ENCODE measurements around the gene TM9SF1. TPM values are rescaled to one million over a fixed set of nuclear protein-coding genes. Genes with fewer than 3 reads are reported as not detected.

Gene TM9SF1
- total RNA-seq, 1 experiment from 2014 or later: 35.2 TPM

DNA sequence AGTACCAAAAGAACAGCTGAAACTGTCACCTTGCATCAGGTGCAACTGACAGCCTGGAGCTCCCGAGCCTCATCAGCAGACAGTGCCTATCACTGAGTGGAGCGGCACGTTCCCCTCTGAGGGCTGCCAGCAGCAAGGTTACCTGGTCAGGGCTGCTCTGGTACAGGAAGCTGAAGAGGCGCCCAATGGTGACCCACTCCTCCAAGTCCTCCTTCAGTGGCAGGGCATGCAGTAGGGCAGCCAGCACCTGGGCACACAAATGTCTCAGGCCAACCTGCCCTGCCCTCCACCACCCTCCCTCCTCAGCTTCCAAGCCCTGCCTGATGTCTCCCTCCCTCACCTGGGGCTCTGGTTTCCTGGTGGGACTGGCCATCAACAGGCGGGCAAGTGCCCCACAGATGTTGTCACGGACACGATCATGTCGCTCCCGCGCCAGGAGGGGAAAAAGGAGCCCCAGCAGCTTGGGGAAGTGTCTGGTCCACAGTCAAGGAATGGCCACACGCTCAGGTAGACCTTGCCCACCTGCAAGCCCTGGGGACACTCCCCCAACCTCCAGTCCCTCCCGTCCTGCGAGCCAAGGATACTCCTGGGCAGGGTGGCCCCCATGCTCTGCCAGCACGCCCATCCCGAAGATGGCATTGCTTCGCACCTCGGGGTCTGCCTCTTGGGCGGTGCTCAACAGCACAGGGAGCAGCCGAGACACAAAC, 13.7 kb downstream of the TM9SF1 start:
- no peaks in the 10 kb centered on the region for H3K27me3 ChIP-seq (ENCODE audit: control insufficient read depth, insufficient read depth, low read length)
- H3K4me3 ChIP-seq (ENCODE audit: insufficient read depth, low read depth, low read length): no peak overlapping the region
- peaks cover 51% of the 10 kb centered on the region for H3K36me3 ChIP-seq (replicated peaks; ENCODE audit: control insufficient read depth, insufficient read depth, low read length)
- no peak for DNase-seq

DNA sequence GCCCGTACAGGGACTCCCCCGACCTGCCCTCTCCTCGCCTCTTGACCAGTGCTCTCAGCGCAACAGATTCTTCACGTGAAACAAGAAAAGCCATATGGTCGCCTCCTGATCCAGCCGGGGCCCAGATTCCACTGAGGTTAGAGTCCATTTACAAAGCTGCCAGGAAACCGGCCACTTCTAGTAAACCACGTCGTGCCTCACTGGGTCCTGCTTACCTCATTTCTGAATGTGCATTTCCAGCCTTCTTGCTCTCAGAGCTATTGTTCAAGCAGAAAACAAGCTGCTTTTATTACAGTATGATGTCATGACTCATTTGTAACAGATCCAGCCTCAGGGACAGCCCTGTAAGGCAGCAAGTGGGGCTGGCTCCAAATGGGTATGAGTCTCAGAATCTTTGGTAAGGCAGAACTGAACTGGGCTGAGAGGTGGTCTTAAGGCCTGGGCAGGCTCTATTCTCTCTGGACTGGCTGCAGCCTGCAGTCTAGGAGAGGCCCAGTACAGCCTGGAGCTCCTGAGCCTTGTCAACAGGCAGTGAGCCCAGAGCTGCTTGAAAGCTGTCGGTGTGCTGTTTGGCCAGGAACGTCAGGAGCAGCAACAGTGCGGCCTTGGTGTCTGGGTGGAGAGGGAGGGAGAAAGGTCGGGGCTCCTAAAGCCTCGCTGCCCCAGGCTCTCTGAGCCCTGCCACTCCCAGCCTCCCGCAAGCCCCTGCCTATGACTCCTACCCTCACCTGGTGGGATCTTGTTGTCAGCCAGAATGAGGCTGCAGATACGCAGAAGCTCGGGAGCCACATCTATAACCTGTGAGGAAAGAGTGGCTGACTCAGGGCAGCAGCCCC, 15.1 kb downstream of the TM9SF1 start:
- H3K27me3 ChIP-seq (ENCODE audit: control insufficient read depth, insufficient read depth, low read length): no peaks in the 10 kb centered on the region
- H3K4me3 ChIP-seq (ENCODE audit: insufficient read depth, low read depth, low read length): no peak overlapping the region
- H3K36me3 ChIP-seq (replicated peaks; ENCODE audit: control insufficient read depth, insufficient read depth, low read length): peaks cover 39% of the 10 kb centered on the region
- no peak for DNase-seq

DNA sequence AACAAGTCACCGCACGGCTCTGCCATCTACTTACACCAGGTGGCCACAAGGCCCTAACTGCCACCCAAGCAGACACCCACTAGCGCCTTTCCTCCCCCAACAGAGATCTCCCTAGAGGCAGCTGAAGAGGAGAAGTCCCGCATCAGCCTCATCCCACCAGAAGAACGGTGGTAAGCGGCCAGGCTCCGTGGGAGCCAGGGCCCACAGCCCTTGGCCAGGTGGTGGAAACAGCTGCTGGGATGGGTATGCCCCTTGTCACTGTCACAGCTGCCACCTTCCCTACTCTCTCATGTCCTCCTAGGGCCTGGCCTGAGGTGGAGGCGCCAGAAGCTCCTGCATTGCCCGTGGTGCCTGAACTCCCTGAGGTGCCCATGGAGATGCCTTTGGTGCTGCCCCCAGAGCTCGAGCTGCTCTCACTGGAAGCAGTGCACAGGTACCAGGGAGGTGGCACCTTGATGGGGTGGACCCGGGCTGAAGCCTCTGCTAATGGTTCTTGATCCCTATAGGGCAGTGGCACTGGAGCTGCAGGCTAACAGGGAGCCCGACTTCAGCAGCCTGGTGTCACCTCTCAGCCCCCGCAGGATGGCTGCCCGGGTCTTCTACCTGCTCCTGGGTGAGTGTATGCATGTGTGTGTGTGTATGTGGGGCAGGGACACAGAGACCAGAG, 15.8 kb downstream of the TM9SF1 start:
- Histone ChIP-seq H3K27me3 (ENCODE audit: control insufficient read depth, insufficient read depth, low read length) (no peaks in the 10 kb centered on the region), H3K4me3 (ENCODE audit: insufficient read depth, low read depth, low read length) (no peak overlapping the region), H3K36me3 (replicated peaks; ENCODE audit: control insufficient read depth, insufficient read depth, low read length) (peaks cover 31% of the 10 kb centered on the region)
- no peak for DNase-seq

DNA sequence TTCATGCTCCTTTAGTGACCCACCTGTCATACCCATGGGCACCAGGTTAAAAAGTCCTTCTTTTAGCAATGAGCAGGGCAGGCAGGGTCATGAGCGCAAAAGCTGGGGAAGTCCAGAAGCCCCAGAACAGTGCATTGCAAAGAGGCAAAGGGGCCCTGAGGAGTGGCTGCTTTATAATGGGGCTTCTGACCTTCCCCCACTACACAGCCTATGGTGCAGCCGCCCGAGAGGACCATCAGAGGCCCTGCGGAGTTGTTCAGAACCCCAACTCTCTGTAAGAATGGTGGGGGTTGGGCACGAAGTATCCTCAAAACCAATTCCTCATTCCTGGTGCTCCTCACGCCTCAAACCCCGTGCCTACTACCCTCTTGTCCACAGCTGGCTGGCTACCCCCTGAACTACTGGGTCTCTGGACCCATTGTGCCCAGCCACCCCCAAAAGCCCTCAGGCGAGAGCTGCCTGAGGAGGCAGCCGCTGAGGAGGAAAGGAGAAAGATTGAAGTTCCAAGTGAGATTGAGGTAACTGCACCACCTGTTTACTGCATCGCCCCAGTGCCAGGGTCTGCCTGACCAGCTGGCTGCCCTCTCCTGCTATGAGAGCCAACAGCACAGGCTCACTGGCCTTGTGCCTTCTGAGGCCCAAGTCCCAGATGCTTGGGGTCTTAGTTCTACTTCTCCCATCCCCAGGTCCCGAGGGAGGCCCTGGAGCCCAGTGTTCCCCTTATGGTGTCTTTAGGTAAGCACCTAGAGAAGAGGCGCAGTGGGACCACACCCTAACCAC, 16.7 kb downstream of the TM9SF1 start:
- Histone ChIP-seq H3K36me3 (replicated peaks; ENCODE audit: control insufficient read depth, insufficient read depth, low read length) (peaks cover 29% of the 10 kb centered on the region), H3K27me3 (ENCODE audit: control insufficient read depth, insufficient read depth, low read length) (no peaks in the 10 kb centered on the region), H3K4me3 (ENCODE audit: insufficient read depth, low read depth, low read length) (no peak overlapping the region)
- no peak for DNase-seq

DNA sequence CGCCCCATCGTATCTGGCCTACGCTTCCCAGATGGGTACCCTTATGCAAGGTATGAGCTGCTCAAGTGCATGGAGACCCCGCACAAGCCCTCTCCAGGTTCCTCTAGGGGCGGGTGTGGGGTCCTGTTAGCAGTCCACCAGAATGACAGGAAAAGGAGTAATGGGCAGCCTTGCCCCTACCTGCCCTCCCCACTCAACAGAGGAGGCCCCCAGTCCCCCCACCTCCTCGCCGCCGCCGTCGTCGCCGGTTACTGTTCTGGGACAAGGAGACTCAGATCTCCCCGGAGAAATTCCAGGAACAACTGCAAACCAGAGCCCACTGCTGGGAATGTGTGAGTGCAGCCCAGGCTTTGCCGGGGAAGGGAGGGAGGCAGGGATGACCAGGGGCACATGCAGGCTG, 17.4 kb downstream of the TM9SF1 start:
- Histone ChIP-seq H3K4me3 (ENCODE audit: insufficient read depth, low read depth, low read length) (no peak overlapping the region), H3K36me3 (replicated peaks; ENCODE audit: control insufficient read depth, insufficient read depth, low read length) (peaks cover 30% of the 10 kb centered on the region), H3K27me3 (ENCODE audit: control insufficient read depth, insufficient read depth, low read length) (no peaks in the 10 kb centered on the region)
- DNase-seq: no peak

DNA sequence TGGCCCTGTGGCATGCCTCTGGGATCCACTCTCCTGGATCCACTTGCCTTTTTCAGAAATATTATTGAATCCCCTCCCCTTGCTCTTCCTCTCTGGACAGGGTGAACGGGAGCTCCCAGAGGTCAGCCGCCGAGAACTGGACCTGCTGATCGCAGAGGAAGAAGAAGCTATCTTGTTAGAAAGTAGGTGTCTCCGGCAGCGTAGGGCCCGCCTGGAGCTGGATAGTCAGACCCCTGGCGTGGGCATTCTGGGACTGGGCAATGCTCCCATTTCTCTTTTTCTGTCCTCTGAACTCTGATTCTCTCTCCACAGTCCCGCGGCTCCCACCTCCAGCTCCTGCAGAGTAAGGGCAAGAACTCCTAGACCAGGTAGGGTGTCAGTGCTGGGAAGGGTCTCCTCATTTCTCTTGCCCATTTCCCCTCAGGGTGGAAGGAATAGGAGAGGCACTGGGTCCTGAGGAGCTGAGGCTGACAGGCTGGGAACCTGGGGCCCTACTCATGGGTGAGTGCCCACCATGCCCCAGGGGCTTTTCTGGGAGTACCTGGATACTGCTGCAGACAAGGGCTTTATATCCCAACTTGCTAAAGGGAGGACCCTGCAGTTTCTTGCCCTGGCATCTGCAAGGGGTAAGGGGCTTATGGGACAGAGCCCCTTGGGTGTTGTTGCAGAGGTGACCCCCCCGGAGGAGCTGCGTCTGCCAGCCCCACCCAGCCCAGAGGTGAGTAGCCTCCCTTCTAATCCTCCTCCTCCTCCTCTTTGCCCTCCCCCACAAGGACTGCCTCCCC, 18.0 kb downstream of the TM9SF1 start:
- DNase-seq: no peak
- no peak overlapping the region for H3K4me3 ChIP-seq (ENCODE audit: insufficient read depth, low read depth, low read length)
- peaks cover 28% of the 10 kb centered on the region for H3K36me3 ChIP-seq (replicated peaks; ENCODE audit: control insufficient read depth, insufficient read depth, low read length)
- no peaks in the 10 kb centered on the region for H3K27me3 ChIP-seq (ENCODE audit: control insufficient read depth, insufficient read depth, low read length)

DNA sequence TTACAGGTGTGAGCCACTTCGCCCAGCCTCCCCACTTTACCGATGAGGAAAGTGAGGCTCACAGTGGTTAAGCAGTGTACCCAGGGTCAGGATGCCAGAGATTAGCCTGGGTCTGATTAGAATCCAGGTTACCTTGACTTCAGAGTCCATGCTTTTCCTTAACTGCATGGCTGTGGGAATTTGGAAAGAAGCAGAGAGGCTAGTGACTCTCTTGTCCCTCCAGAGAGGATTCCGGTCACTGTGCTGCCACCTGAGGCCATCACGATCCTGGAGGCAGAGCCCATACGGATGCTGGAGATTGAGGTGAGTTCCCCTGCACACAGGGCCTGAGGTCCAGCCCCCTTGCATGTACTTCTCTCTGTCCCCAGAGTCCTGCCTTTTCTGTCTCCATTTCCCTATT, 18.6 kb downstream of the TM9SF1 start:
- no peaks in the 10 kb centered on the region for H3K27me3 ChIP-seq (ENCODE audit: control insufficient read depth, insufficient read depth, low read length)
- no peak overlapping the region for H3K4me3 ChIP-seq (ENCODE audit: insufficient read depth, low read depth, low read length)
- no peak for DNase-seq
- peaks cover 26% of the 10 kb centered on the region for H3K36me3 ChIP-seq (replicated peaks; ENCODE audit: control insufficient read depth, insufficient read depth, low read length)

DNA sequence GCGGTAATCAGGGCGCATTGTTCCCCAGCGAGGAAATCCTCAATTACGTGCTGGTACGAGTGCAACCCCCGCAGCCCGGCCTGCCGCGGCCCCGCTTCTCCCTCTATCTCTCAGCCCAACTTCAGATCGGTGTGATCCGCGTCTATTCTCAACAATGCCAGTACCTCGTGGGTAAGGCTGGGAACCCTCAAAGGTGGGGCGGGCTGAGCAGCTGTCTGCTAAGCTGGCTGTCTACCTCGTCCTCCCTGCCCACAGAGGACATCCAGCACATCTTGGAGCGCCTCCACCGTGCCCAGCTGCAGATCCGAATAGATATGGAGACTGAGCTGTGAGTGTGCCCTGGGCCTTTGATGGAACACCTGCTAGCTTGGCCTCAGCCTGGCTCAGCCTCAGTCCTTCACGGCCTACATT, 22.4 kb downstream of the TM9SF1 start:
- no peak for DNase-seq
- H3K36me3 ChIP-seq (replicated peaks; ENCODE audit: control insufficient read depth, insufficient read depth, low read length): peaks cover 7% of the 10 kb centered on the region
- no peak overlapping the region; the same call in 1 of the 2 replicates for H3K4me3 ChIP-seq (ENCODE audit: insufficient read depth, low read depth, low read length)
- no peaks in the 10 kb centered on the region for H3K27me3 ChIP-seq (ENCODE audit: control insufficient read depth, insufficient read depth, low read length)

DNA sequence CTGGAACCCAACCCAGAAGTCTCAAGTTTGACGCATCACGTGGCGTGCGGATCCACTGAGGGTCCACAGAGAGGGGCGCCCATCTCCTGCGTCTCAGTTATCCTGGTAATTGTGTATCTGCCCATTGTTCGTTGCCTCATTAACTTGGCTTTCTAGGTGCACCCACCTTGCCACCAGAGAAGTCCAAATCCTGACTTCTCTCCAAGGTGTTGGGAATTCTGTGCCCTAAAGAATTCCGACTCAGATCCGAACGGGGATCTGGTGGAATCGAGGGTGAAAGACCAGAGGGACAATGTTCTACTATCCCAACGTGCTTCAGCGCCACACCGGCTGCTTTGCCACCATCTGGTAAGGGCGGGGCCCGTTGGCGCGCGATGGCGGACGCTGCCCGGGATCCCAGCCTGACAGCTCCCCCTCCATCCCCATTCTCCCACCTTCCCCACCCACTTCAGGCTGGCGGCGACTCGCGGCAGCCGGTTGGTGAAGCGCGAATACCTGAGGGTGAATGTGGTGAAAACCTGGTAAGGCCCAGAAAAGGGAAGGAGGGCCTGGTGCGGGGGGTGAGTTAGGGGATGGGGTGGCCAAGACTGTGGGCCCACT, 22.9 kb downstream of the TM9SF1 start:
- peaks cover 7% of the 10 kb centered on the region for H3K36me3 ChIP-seq (replicated peaks; ENCODE audit: control insufficient read depth, insufficient read depth, low read length)
- DNase-seq: no peak
- peak overlapping the region; percentile 69 for H3K4me3 ChIP-seq (ENCODE audit: insufficient read depth, low read depth, low read length)
- H3K27me3 ChIP-seq (ENCODE audit: control insufficient read depth, insufficient read depth, low read length): no peaks in the 10 kb centered on the region

DNA sequence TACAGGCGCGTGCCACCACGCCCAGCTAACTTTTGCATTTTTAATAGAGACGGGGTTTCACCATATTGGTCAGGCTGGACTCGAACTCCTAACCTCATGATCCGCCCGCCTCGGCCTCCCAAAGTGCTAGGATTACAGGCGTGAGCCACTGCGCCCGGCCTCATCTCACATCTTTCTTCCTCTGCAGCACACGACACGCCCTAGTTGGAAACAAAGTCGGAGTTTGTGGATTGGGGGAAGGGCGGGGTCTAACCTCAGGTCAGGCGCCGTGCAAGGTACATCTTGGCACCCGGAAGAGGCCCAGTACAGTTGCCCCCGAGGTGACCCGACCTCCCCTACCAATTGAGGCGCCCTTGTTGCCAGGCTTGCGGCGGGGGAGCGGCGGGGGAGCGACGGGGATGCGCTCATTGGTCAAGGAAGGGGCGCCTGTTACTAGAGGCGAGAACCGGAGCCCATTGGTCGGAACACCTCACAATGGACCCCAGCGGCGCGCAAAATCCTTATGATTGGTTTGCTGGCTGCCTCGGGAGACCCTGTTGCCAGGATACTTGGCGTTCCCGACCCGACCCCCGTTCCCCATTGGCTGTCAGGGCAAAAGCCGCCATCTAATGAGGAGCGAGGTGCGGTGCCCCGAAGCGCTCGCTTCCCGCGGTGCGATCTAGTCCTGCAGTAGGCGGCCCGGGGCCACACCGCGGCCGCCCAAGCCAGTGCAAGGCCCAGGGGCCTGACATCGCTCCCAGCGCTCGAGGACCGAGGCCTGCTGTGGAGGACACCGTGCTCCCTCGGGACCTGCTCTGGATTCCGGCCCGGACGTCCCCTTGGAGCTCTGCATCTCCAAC, 23.6 kb downstream of the TM9SF1 start, which contains the start of gene REC8:
Gene REC8, plus strand, starts transcription at position 659 of the 839 bp plus-strand sequence. CDS start 473 bp downstream, outside the sequence.
- peak; percentile 100 for DNase-seq
- Histone ChIP-seq H3K27me3 (ENCODE audit: control insufficient read depth, insufficient read depth, low read length) (no peaks in the 10 kb centered on the region), H3K4me3 (ENCODE audit: insufficient read depth, low read depth, low read length) (peak within 1 kb of the TSS; percentile 69), H3K36me3 (replicated peaks; ENCODE audit: control insufficient read depth, insufficient read depth, low read length) (peaks cover 5% of the 10 kb centered on the region)

DNA sequence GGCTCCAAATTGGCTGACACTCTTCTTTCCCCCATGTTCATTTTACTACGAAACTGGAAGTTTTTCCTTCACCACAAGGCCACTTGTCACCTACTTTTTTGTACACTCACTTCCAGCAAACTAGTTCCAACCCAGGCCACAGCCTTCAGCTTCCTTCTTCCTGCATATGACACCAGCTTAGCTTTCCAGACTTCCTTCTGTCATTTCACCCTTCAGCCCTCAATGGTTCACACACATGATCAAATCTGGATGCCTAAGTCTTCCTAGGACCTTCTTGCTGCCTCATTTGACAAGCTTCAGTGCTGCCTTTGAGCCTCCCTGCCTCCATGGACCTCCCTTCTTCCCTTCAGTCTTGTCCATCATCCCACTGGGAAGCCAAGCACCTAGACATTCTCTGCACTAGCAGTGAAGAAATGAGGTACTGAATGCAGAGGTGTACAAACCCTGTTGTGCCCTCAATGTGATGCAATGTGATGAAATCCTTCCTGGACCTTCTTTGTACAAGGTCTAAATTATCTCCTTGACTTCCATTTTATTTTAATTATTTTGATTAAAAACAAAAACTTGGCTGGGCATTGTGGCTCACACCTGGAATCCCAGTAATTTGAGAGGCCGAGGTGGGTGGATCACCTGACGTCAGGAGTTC, 27.6 kb downstream of the TM9SF1 start:
- Histone ChIP-seq H3K27me3 (ENCODE audit: control insufficient read depth, insufficient read depth, low read length) (no peaks in the 10 kb centered on the region), H3K4me3 (ENCODE audit: insufficient read depth, low read depth, low read length) (no peak overlapping the region), H3K36me3 (replicated peaks; ENCODE audit: control insufficient read depth, insufficient read depth, low read length) (peaks cover 10% of the 10 kb centered on the region)
- no peak for DNase-seq

DNA sequence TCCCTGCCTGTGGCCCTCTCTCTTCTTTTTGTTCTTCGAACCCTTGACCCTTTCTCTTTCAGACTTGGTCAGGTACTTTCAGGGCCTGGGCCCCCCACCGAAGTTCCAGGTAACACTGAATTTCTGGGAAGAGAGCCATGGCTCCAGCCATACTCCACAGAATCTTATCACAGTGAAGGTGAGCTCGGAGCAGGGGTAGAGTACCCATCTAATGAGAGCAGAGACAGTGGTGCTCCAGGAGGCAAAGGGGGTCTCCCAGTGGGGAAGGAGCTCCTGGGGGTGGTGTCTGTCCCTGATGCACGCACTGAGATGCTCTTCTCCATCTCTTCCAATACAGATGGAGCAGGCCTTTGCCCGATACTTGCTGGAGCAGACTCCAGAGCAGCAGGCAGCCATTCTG, 29.5 kb downstream of the TM9SF1 start:
- Histone ChIP-seq H3K4me3 (ENCODE audit: insufficient read depth, low read depth, low read length) (no peak overlapping the region), H3K36me3 (replicated peaks; ENCODE audit: control insufficient read depth, insufficient read depth, low read length) (peaks cover 10% of the 10 kb centered on the region), H3K27me3 (ENCODE audit: control insufficient read depth, insufficient read depth, low read length) (no peaks in the 10 kb centered on the region)
- DNase-seq: no peak
